GM19351 (cell line): ENCODE measurements around the gene XXYLT1.

Source experiments
- ATAC-seq: cut with Tn5 transposase; IDR thresholded peaks from one replicate; pipeline ENCODE4 v1.9.1; 2021; ENCODE audit warnings: mild to moderate bottlenecking, moderate library complexity; ENCODE audit not compliant: unreplicated experiment

The XXYLT1 gene

GRCh38 chr3:195071011-195071728, 199.8 kb downstream of the XXYLT1 start:
- no peak for ATAC-seq

- ATAC-seq: no peak
These were observed 200.6 kb downstream of the XXYLT1 start for GRCh38 chr3:195070336-195070735.

- ATAC-seq: no peak
These were observed 201.3 kb downstream of the XXYLT1 start for GRCh38 chr3:195069501-195070251.

GRCh38 chr3:195068084-195069080, 202.6 kb downstream of the XXYLT1 start:
- ATAC-seq: no peak

GRCh38 chr3:195066441-195066841, 204.5 kb downstream of the XXYLT1 start:
- no peak for ATAC-seq

- ATAC-seq: no peak
These were observed 205.1 kb downstream of the XXYLT1 start for GRCh38 chr3:195065864-195066185.

- no peak for ATAC-seq
These were observed 205.7 kb downstream of the XXYLT1 start for GRCh38 chr3:195065142-195065863.

- ATAC-seq: no peak
These were observed 206.5 kb downstream of the XXYLT1 start for GRCh38 chr3:195064300-195064931.

- peak; percentile 48 for ATAC-seq
These were observed 207.3 kb downstream of the XXYLT1 start for GRCh38 chr3:195063581-195064193.

GRCh38 chr3:195062866-195063540, 208.0 kb downstream of the XXYLT1 start:
- ATAC-seq: no peak

GRCh38 chr3:195061756-195062655, 209.0 kb downstream of the XXYLT1 start:
- ATAC-seq: no peak

- no peak for ATAC-seq
These were observed 210.2 kb downstream of the XXYLT1 start for GRCh38 chr3:195060531-195061291.

GRCh38 chr3:195060217-195060481, 210.8 kb downstream of the XXYLT1 start:
- no peak for ATAC-seq

- ATAC-seq: no peak
These were observed 211.3 kb downstream of the XXYLT1 start for GRCh38 chr3:195059471-195060216.

GRCh38 chr3:195059006-195059350, 212.0 kb downstream of the XXYLT1 start:
- no peak for ATAC-seq

GRCh38 chr3:195058336-195059005, 212.5 kb downstream of the XXYLT1 start:
- ATAC-seq: no peak

- no peak for ATAC-seq
These were observed 213.2 kb downstream of the XXYLT1 start for GRCh38 chr3:195057716-195058115.
